Measurements from ENCODE around the gene C12orf54. TPM values are rescaled to one million over a fixed set of nuclear protein-coding genes. Genes with fewer than 3 reads are reported as not detected.
"Not testable (repeated sequence)": the region's sequence is repeated elsewhere in the genome, so short reads cannot be mapped to it uniquely, and the experiment has no call there.

C12orf54 gene
- total RNA-seq, 6 experiments from 2014 or later: not detected

DNA sequence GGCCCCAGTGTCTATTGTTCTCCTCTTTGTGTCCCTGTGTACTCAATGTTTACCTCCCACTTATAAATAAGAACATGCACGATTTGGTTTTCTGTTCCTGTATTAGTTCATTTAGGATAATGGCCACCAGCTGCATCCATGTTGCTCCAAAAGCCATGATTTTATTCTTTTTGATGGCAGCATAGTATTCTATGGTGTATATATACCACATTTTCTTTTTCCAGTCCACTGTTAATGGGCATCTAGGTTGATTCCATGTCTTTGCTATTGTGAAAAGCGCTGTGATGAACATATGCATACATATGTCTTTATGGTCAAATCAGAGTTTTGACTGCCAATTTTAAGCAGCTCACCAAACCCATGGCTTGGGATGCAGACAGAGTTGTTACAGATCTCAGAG lies 27.2 kb upstream of the C12orf54 start:
- intact Hi-C loops (cut with DNase I): no loop called here
- no peak for ATAC-seq
- no peak overlapping the region for H3K27ac ChIP-seq
- H3K9me3 ChIP-seq: no peaks in the 10 kb centered on the region
- no peak for DNase-seq
- WGBS (ENCODE audit: insufficient coverage, low coverage, low lambda C conversion rate, missing lambda C conversion rate): 51% methylated on average over 2 of the region's 2 CpGs
- H3K36me3 ChIP-seq: no peaks in the 10 kb centered on the region
- H3K27me3 ChIP-seq: no peaks in the 10 kb centered on the region
- TF ChIP-seq, protein P1, sequence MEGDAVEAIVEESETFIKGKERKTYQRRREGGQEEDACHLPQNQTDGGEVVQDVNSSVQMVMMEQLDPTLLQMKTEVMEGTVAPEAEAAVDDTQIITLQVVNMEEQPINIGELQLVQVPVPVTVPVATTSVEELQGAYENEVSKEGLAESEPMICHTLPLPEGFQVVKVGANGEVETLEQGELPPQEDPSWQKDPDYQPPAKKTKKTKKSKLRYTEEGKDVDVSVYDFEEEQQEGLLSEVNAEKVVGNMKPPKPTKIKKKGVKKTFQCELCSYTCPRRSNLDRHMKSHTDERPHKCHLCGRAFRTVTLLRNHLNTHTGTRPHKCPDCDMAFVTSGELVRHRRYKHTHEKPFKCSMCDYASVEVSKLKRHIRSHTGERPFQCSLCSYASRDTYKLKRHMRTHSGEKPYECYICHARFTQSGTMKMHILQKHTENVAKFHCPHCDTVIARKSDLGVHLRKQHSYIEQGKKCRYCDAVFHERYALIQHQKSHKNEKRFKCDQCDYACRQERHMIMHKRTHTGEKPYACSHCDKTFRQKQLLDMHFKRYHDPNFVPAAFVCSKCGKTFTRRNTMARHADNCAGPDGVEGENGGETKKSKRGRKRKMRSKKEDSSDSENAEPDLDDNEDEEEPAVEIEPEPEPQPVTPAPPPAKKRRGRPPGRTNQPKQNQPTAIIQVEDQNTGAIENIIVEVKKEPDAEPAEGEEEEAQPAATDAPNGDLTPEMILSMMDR (IDR thresholded peaks at IDR 0.05): no peak
- no peak for TF ChIP-seq POLR2A (IDR thresholded peaks at IDR 0.05)
- H3K4me1 ChIP-seq: no peaks in the 10 kb centered on the region
- no peak overlapping the region for H3K4me3 ChIP-seq

DNA sequence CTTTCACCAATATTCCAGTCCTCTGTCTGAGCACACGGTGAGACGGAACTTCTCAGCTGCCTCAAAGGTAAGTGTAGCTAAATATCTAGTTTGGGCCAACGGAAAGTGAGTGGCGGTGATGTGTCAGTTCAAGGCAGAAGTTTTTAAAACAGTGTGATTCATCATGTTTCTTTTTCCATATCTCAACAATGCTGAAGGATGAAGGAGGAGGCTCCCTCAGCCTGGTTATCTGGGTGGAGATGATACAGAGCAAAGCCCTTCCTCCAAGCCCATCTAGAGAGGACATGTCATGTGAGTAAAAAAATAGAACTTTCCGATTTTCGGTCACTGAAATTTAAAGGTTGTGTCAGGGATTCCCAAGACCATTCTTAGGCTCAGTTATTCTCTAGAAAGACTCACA lies 23.0 kb upstream of the C12orf54 start:
- Histone ChIP-seq H3K9me3 (no peaks in the 10 kb centered on the region), H3K27ac (no peak overlapping the region), H3K4me1 (no peaks in the 10 kb centered on the region), H3K27me3 (no peaks in the 10 kb centered on the region), H3K4me3 (no peak overlapping the region), H3K36me3 (no peaks in the 10 kb centered on the region)
- ATAC-seq (no peak), DNase-seq (no peak)
- intact Hi-C loops (cut with DNase I): no loop called here
- TF ChIP-seq POLR2A (IDR thresholded peaks at IDR 0.05): no peak
- TF ChIP-seq, protein P1 (IDR thresholded peaks at IDR 0.05): no peak
- 73% methylated on average over 6 of the region's 6 CpGs for WGBS (ENCODE audit: insufficient coverage, low coverage, low lambda C conversion rate, missing lambda C conversion rate)

DNA sequence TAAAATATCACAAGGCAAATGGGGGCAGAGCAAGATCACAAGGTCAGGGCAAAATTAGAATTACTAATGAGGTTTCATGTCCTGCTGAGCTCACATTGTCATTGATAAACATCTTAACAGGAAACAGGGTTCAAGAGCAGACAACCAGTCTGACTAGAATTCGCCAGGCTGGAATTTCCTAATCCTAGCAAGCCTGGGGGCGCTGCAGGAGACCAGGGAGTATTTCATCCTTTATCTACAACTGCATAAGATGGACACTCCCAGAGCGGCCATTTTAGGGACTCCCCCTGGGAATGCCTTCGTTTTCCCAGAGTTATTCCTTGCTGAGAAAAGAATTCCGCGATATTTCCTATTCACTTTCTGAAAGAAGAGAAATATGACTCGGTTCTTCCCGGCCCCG lies 13.3 kb upstream of the C12orf54 start:
- H3K9me3 ChIP-seq; H3K4me3 ChIP-seq; intact Hi-C loops (cut with DNase I); H3K27ac ChIP-seq; ATAC-seq; H3K4me1 ChIP-seq; H3K27me3 ChIP-seq; H3K36me3 ChIP-seq; DNase-seq: not testable (repeated sequence)
- 62% methylated on average over 9 of the region's 9 CpGs for WGBS (ENCODE audit: insufficient coverage, low coverage, low lambda C conversion rate, missing lambda C conversion rate)

GRCh38 chr12:48472259-48472658 lies 10.0 kb upstream of the C12orf54 start, which contains the start of gene ANP32D:
Gene ANP32D (plus strand): TSS chr12:48472559. CDS start chr12:48472665, 106 bp downstream.
- WGBS (ENCODE audit: insufficient coverage, low coverage, low lambda C conversion rate, missing lambda C conversion rate): 80% methylated on average over 7 of the region's 7 CpGs
- Histone ChIP-seq H3K36me3 (no peaks in the 10 kb centered on the region), H3K4me3 (no peak within 1 kb of the TSS), H3K4me1 (no peaks in the 10 kb centered on the region), H3K27ac (no peak within 1 kb of the TSS), H3K27me3 (no peaks in the 10 kb centered on the region), H3K9me3 (no peaks in the 10 kb centered on the region)
- DNase-seq: no peak
- ATAC-seq: no peak
- TF ChIP-seq POLR2A (IDR thresholded peaks at IDR 0.05): no peak
- intact Hi-C loops (cut with DNase I): no loop called here

- DNase-seq: no peak
Observed at GRCh38 chr12:48473061-48473460, 9.2 kb upstream of the C12orf54 start.

GRCh38 chr12:48474497-48474896 lies 7.8 kb upstream of the C12orf54 start:
- intact Hi-C loops (cut with DNase I): not testable (repeated sequence)

More at GRCh38 chr12:48473061-48473460, 9.2 kb upstream of the C12orf54 start:
- intact Hi-C loops (cut with DNase I): no loop called here
- Histone ChIP-seq H3K27me3 (no peaks in the 10 kb centered on the region), H3K27ac (no peak overlapping the region), H3K4me1 (no peaks in the 10 kb centered on the region), H3K36me3 (no peaks in the 10 kb centered on the region), H3K4me3 (no peak overlapping the region), H3K9me3 (no peaks in the 10 kb centered on the region)
- no peak for ATAC-seq
- 45% methylated on average over 9 of the region's 9 CpGs for WGBS (ENCODE audit: insufficient coverage, low coverage, low lambda C conversion rate, missing lambda C conversion rate)
- no peak for TF ChIP-seq POLR2A (IDR thresholded peaks at IDR 0.05)
- TF ChIP-seq, protein P1 (IDR thresholded peaks at IDR 0.05): no peak

More at GRCh38 chr12:48474497-48474896, 7.8 kb upstream of the C12orf54 start:
- H3K4me3 ChIP-seq, H3K36me3 ChIP-seq, ATAC-seq, H3K9me3 ChIP-seq, DNase-seq, H3K27me3 ChIP-seq, H3K27ac ChIP-seq, H3K4me1 ChIP-seq: not testable (repeated sequence)
- 32% methylated on average over 3 of the region's 11 CpGs for WGBS (ENCODE audit: insufficient coverage, low coverage, low lambda C conversion rate, missing lambda C conversion rate)

Data from right lobe of liver (tissue), 6 donors.